ENCODE data around the gene MRPL3. TPM values are rescaled to one million over a fixed set of nuclear protein-coding genes. Genes with fewer than 3 reads are reported as not detected.
"Not testable (repeated sequence)": the region's sequence is repeated elsewhere in the genome, so short reads cannot be mapped to it uniquely, and the experiment has no call there.

The MRPL3 gene
- total and polyA plus RNA-seq, 3 donors from 2014 or later: 66.3 to 104 (median 86.2) TPM

GRCh38 chr3:131491775-131492174, 11.0 kb downstream of the MRPL3 start:
- intact Hi-C loops (cut with DNase I; ENCODE audit: low total_unique reads): no loop called here
- no peak for DNase-seq
- WGBS, 2 donors: 96 to 98% methylated on average over 2 of the region's 2 CpGs
- Histone ChIP-seq H3K4me1 (no peaks in the 10 kb centered on the region), H3K4me3 (no peak overlapping the region), H3K36me3 (ENCODE audit: low read depth, missing control alignments) (no peaks in the 10 kb centered on the region), H3K27ac (no peak overlapping the region), H3K9me3 (no peaks in the 10 kb centered on the region), H3K27me3 (no peaks in the 10 kb centered on the region)
- TF ChIP-seq POLR2A (IDR thresholded peaks at IDR 0.05) (no peak), CTCF (IDR thresholded peaks at IDR 0.05) (no peak)

- no peak for DNase-seq
- no peaks in the 10 kb centered on the region for H3K9me3 ChIP-seq
- WGBS, 2 donors: 89 to 94% methylated on average over 2 of the region's 2 CpGs
- H3K36me3 ChIP-seq (ENCODE audit: low read depth, missing control alignments): no peaks in the 10 kb centered on the region
- H3K27me3 ChIP-seq: no peaks in the 10 kb centered on the region
- intact Hi-C loops (cut with DNase I; ENCODE audit: low total_unique reads): no loop called here
- no peak overlapping the region for H3K27ac ChIP-seq
- H3K4me3 ChIP-seq: no peak overlapping the region
- H3K4me1 ChIP-seq: no peaks in the 10 kb centered on the region
- TF ChIP-seq POLR2A (IDR thresholded peaks at IDR 0.05) (no peak), CTCF (IDR thresholded peaks at IDR 0.05) (no peak)
These were observed 11.7 kb downstream of the MRPL3 start for GRCh38 chr3:131491084-131491483.

GRCh38 chr3:131486545-131486944, 16.2 kb downstream of the MRPL3 start:
- H3K9me3 ChIP-seq; H3K36me3 ChIP-seq (ENCODE audit: low read depth, missing control alignments); H3K27ac ChIP-seq; H3K27me3 ChIP-seq; DNase-seq; H3K4me1 ChIP-seq; H3K4me3 ChIP-seq; intact Hi-C loops (cut with DNase I; ENCODE audit: low total_unique reads): not testable (repeated sequence)
- 95 to 97% methylated on average over 3 of the region's 3 CpGs for WGBS, 2 donors

- Histone ChIP-seq H3K27me3 (no peaks in the 10 kb centered on the region), H3K4me1 (peaks cover 4% of the 10 kb centered on the region), H3K36me3 (ENCODE audit: low read depth, missing control alignments) (no peaks in the 10 kb centered on the region), H3K27ac (no peak overlapping the region), H3K4me3 (no peak overlapping the region), H3K9me3 (no peaks in the 10 kb centered on the region)
- TF ChIP-seq POLR2A (IDR thresholded peaks at IDR 0.05): no peak
- no peak for TF ChIP-seq CTCF (IDR thresholded peaks at IDR 0.05)
- WGBS, 2 donors: 96 to 97% methylated on average over 1 of the region's 1 CpG
- intact Hi-C loops (cut with DNase I; ENCODE audit: low total_unique reads): no loop called here
- DNase-seq: no peak
These were observed 17.7 kb downstream of the MRPL3 start for GRCh38 chr3:131485119-131485518.

- Histone ChIP-seq H3K4me1 (peaks cover 4% of the 10 kb centered on the region), H3K4me3 (no peak overlapping the region), H3K27ac (no peak overlapping the region), H3K27me3 (no peaks in the 10 kb centered on the region), H3K36me3 (ENCODE audit: low read depth, missing control alignments) (no peaks in the 10 kb centered on the region), H3K9me3 (no peaks in the 10 kb centered on the region)
- intact Hi-C loops (cut with DNase I; ENCODE audit: low total_unique reads): no loop called here
- no peak for TF ChIP-seq POLR2A (IDR thresholded peaks at IDR 0.05)
- TF ChIP-seq CTCF (IDR thresholded peaks at IDR 0.05): no peak
- WGBS, 2 donors: 91 to 95% methylated on average over 4 of the region's 4 CpGs
- no peak for DNase-seq
These were observed 18.2 kb downstream of the MRPL3 start for GRCh38 chr3:131484496-131485111.
